ENCODE data around the gene NQO1.

NQO1 gene

DNA sequence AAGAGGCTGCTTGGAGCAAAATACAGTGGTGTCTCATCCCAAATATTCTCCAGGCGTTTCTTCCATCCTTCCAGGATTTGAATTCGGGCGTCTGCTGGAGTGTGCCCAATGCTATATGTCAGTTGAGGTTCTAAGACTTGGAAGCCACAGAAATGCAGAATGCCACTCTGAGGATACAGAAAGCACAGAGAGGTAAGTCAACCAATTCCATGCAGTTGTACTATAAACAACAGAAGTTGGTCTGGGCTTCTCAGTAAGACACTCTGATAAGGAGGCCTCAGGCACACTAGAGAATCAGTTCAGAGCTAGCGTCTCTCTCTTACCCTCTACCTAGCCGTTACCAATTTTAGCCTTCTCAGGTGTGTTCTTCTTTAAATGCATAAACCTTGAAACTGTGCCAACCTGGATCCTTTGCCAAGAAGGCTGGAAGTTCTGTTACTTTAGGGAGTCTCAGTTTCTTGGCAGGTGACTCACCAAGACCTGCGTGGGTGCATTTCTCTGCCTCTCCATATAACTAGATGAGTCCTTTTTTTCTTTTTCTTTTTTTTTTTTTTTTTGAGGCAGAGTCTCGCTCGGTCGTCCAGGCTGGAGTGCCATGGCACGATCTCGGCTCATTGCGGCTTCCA lies 15.1 kb downstream of the NQO1 start:
- DNase-seq (ENCODE audit: insufficient read length, low spot score) (no peak), FAIRE-seq (no peak)
- TF ChIP-seq POLR2AphosphoS5 (IDR thresholded peaks at IDR 0.05; ENCODE audit: low read depth, low read length) (no peak), SPI1 (IDR thresholded peaks at IDR 0.05; ENCODE audit: low read depth, low read length) (no peak), POLR2A (IDR thresholded peaks at IDR 0.05; ENCODE audit: low read depth, low read length) (no peak), TAF1 (IDR thresholded peaks at IDR 0.05; ENCODE audit: low read depth, low read length) (no peak), PAX5 (IDR thresholded peaks at IDR 0.05; ENCODE audit: insufficient read depth, low read length, severe bottlenecking) (no peak), POU2F2 (IDR thresholded peaks at IDR 0.05; ENCODE audit: low read depth, low read length) (no peak)

DNA sequence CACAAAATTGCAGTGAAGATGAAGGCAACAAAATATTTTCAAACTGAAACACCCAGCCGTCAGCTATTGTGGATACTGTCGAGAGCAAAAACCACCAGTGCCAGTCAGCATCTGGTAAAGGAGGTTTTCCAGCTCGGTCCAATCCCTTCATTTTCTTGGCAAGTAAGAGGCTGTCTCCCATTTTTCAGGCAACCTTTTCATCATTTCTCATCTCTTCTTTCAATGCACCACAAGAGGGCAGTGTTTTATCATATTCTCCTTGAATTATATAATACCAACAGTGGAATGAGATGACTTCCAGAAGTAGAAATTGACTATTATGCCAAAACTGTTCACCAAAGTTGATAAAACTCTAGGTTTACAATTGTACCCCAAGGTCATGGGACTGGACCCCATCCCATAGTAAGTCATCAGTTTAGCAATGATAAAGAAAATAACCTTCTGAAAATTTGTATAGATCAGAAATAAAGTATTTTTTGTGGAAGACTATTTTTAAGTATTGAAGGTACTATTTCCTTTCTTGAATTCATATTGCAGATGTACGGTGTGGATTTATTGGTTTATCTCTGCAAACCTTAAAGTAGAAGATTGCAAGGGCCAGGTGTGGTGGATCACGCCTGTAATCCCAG lies 16.8 kb downstream of the NQO1 start:
- FAIRE-seq, result peak; percentile 40
- DNase-seq (ENCODE audit: insufficient read length, low spot score), result no peak
- TF ChIP-seq PAX5 (IDR thresholded peaks at IDR 0.05; ENCODE audit: insufficient read depth, low read length, severe bottlenecking) (no peak), POU2F2 (IDR thresholded peaks at IDR 0.05; ENCODE audit: low read depth, low read length) (no peak), SPI1 (IDR thresholded peaks at IDR 0.05; ENCODE audit: low read depth, low read length) (no peak), TAF1 (IDR thresholded peaks at IDR 0.05; ENCODE audit: low read depth, low read length) (no peak), POLR2AphosphoS5 (IDR thresholded peaks at IDR 0.05; ENCODE audit: low read depth, low read length) (no peak)

DNA sequence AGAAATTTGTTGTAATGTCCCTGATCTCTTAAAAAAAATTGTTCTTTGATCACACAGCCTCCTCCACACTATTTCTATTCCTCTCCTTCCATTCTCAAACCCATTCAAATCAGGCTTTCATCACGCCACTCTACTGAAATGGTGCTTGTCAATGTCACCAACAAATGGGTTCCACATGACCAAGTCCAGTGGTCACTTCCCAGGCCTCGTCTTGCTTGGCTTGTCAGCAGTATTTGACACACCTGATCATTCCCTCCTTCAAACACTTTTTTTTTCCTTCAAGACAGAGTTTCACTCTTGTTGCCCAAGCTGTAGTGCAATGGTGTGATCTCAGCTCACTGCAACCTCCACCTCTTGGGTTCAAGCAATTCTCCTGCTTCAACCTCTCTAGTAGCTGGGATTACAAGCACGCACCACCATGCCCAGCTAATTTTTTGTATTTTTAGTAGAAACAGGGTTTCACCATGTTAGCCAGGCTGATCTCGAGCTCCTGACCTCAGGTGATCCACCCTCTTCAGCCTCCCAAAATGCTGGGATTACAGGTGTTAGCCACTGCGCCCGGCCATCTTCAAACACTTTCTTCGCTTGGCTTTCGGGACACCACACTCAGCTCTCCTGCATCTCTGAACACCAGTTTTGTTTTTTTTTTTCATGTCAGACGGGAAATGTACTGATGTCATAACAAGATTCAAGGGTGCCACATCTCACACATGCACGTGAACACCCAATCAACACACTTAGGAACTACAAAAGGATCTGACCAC lies 18.3 kb downstream of the NQO1 start:
- FAIRE-seq (no peak), DNase-seq (ENCODE audit: insufficient read length, low spot score) (no peak)
- TF ChIP-seq SPI1 (IDR thresholded peaks at IDR 0.05; ENCODE audit: low read depth, low read length) (no peak), POU2F2 (IDR thresholded peaks at IDR 0.05; ENCODE audit: low read depth, low read length) (no peak), PAX5 (IDR thresholded peaks at IDR 0.05; ENCODE audit: insufficient read depth, low read length, severe bottlenecking) (no peak), POLR2A (IDR thresholded peaks at IDR 0.05; ENCODE audit: low read depth, low read length) (no peak), POLR2AphosphoS5 (IDR thresholded peaks at IDR 0.05; ENCODE audit: low read depth, low read length) (no peak), TAF1 (IDR thresholded peaks at IDR 0.05; ENCODE audit: low read depth, low read length) (no peak)

DNA sequence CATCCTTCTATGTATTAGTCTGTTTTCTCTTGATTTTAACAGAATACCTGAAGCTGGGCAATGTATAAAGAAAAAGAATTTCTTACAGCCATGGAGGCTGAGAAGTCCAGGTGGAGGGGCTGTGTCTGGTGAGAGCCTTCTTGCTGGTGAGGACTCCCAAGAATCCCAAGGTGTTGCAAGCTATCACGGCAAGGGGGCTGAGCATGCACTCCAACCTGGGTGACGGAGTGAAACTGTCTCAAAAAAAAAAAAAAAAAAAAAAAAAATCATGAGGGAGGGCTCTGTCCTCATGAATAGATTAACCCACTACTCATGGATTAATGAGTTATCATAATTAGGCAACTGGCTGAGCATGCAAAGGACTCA lies 19.4 kb downstream of the NQO1 start:
- DNase-seq (ENCODE audit: insufficient read length, low spot score) (no peak), FAIRE-seq (no peak)
- no peak for TF ChIP-seq POU2F2 (IDR thresholded peaks at IDR 0.05; ENCODE audit: low read depth, low read length)
- no peak for TF ChIP-seq POLR2A (IDR thresholded peaks at IDR 0.05; ENCODE audit: low read depth, low read length)
- no peak for TF ChIP-seq PAX5 (IDR thresholded peaks at IDR 0.05; ENCODE audit: insufficient read depth, low read length, severe bottlenecking)
- no peak for TF ChIP-seq SPI1 (IDR thresholded peaks at IDR 0.05; ENCODE audit: low read depth, low read length)
- TF ChIP-seq POLR2AphosphoS5 (IDR thresholded peaks at IDR 0.05; ENCODE audit: low read depth, low read length), result no peak
- no peak for TF ChIP-seq TAF1 (IDR thresholded peaks at IDR 0.05; ENCODE audit: low read depth, low read length)

DNA sequence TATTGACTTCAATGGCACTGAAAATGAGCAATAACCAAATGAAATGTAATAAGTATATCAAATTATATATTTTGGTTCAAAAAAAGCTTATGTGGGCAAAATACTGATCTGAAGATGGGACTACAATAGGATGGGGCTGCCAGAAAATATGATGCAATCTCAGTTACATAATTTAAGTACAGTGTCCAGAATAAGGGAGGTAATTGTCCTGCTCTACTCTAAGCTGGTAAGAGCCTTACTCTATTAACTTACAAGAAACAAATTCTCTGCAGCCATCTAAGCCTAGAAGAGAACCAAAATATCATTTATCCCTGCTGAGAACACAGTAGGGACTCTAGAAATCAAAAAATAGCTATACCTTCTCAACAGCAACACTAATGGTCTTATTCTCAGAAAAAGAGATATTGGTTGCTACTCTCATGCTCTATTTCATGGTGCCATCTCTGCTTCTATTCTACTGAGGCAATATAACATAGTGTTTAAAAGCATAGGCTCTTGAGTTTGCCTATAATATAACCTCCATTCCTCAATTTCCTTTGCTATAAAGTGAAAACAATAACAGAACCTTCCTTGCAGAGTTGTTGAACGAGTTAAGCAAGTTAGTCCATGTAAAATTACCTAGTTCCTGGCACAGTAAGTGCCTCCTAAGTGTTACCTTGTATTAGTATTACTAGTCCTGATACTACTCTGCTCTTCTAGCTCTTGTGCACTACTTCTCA lies 19.9 kb downstream of the NQO1 start:
- FAIRE-seq, result no peak
- TF ChIP-seq POU2F2 (IDR thresholded peaks at IDR 0.05; ENCODE audit: low read depth, low read length), result no peak
- TF ChIP-seq SPI1 (IDR thresholded peaks at IDR 0.05; ENCODE audit: low read depth, low read length), result no peak
- no peak for TF ChIP-seq TAF1 (IDR thresholded peaks at IDR 0.05; ENCODE audit: low read depth, low read length)
- no peak for TF ChIP-seq PAX5 (IDR thresholded peaks at IDR 0.05; ENCODE audit: insufficient read depth, low read length, severe bottlenecking)
- TF ChIP-seq POLR2AphosphoS5 (IDR thresholded peaks at IDR 0.05; ENCODE audit: low read depth, low read length), result no peak
- no peak for TF ChIP-seq POLR2A (IDR thresholded peaks at IDR 0.05; ENCODE audit: low read depth, low read length)
- DNase-seq (ENCODE audit: insufficient read length, low spot score), result no peak

DNA sequence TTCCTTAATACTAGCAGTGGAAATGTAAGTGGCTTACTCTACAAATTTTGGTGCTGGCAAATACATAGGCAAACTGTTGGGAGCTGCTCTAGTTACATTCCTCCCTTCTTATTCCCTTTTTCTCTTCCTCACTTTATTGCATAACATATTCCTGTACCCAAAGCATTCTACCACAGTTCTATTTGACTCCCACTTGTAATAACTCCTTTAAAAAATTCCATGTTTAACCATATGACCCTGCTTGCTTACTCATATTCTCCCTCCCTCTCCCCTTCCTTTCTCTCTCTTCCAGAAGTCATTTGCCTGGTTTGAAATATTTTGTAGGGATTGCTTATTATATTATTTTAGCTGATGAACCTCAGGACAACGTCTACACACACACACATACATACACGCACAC lies 22.7 kb downstream of the NQO1 start:
- TF ChIP-seq POU2F2 (IDR thresholded peaks at IDR 0.05; ENCODE audit: low read depth, low read length) (no peak), POLR2AphosphoS5 (IDR thresholded peaks at IDR 0.05; ENCODE audit: low read depth, low read length) (no peak), TAF1 (IDR thresholded peaks at IDR 0.05; ENCODE audit: low read depth, low read length) (no peak), POLR2A (IDR thresholded peaks at IDR 0.05; ENCODE audit: low read depth, low read length) (no peak), SPI1 (IDR thresholded peaks at IDR 0.05; ENCODE audit: low read depth, low read length) (no peak), PAX5 (IDR thresholded peaks at IDR 0.05; ENCODE audit: insufficient read depth, low read length, severe bottlenecking) (no peak)
- FAIRE-seq (no peak), DNase-seq (ENCODE audit: insufficient read length, low spot score) (no peak)

DNA sequence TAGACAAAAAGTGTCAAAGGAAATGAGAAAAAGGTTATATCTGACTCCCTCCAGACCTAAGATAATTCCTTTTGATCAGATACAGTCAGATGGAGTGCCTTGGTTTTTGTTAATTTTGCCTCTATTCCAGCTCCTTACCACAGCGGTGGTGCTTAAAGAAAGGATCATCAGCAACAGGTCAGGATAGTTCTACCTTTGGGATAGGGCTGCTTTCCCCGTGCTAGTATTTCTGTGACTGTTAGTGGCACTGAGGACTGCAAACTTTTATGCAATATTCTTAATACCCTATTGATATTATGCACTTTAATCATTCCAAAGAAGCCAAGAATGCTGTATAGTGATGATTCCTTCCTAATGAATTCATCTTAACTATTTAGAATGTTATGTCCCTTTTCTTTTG lies 24.5 kb downstream of the NQO1 start:
- DNase-seq (ENCODE audit: insufficient read length, low spot score) (no peak), FAIRE-seq (no peak)
- no peak for TF ChIP-seq POLR2A (IDR thresholded peaks at IDR 0.05; ENCODE audit: low read depth, low read length)
- TF ChIP-seq POU2F2 (IDR thresholded peaks at IDR 0.05; ENCODE audit: low read depth, low read length), result no peak
- TF ChIP-seq POLR2AphosphoS5 (IDR thresholded peaks at IDR 0.05; ENCODE audit: low read depth, low read length), result no peak
- no peak for TF ChIP-seq SPI1 (IDR thresholded peaks at IDR 0.05; ENCODE audit: low read depth, low read length)
- TF ChIP-seq PAX5 (IDR thresholded peaks at IDR 0.05; ENCODE audit: insufficient read depth, low read length, severe bottlenecking), result no peak
- no peak for TF ChIP-seq TAF1 (IDR thresholded peaks at IDR 0.05; ENCODE audit: low read depth, low read length)

DNA sequence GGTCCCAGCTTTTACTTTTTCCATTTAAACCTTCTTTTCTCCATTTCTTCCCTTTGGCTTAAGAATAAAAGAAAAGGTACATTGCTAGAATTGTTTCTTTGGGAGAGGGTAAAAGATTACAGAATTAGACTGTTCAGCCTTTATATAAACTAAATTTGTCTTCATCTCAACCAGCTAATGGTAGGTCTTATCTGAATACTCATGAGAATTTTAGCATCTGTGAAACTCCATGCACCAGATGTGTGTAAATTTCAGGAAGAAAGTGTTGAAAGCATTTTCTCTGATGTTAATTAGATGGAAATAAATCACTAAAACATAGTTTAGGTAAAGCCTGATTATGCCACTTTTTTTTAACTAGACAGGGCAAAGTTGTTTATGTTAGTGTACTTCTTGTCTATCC lies 24.9 kb downstream of the NQO1 start:
- DNase-seq (ENCODE audit: insufficient read length, low spot score), result no peak
- TF ChIP-seq PAX5 (IDR thresholded peaks at IDR 0.05; ENCODE audit: insufficient read depth, low read length, severe bottlenecking), result no peak
- TF ChIP-seq SPI1 (IDR thresholded peaks at IDR 0.05; ENCODE audit: low read depth, low read length), result no peak
- TF ChIP-seq TAF1 (IDR thresholded peaks at IDR 0.05; ENCODE audit: low read depth, low read length), result no peak
- TF ChIP-seq POLR2AphosphoS5 (IDR thresholded peaks at IDR 0.05; ENCODE audit: low read depth, low read length), result no peak
- no peak for TF ChIP-seq POU2F2 (IDR thresholded peaks at IDR 0.05; ENCODE audit: low read depth, low read length)
- no peak for TF ChIP-seq POLR2A (IDR thresholded peaks at IDR 0.05; ENCODE audit: low read depth, low read length)
- no peak for FAIRE-seq

DNA sequence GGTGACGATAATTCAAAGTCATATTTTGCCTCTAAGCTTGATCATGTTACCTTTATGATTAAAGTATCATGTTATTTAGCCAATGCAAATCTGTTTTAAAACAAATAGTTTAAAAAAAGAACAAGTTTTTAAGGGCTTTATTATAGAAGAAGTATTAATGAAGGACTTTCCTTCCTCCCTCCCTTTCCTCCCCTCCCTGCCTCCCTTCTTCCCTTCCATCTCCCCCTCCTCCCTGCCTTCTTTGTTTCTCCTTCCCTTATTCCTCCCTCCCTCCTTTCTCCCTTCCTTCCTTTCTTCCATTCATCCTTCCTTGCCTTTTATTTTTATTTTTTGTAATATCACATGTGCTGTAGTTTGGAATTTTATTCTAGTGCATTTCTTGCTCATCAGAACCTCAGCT lies 26.4 kb downstream of the NQO1 start:
- DNase-seq (ENCODE audit: insufficient read length, low spot score), result no peak
- no peak for FAIRE-seq
- TF ChIP-seq PAX5 (IDR thresholded peaks at IDR 0.05; ENCODE audit: insufficient read depth, low read length, severe bottlenecking) (no peak), TAF1 (IDR thresholded peaks at IDR 0.05; ENCODE audit: low read depth, low read length) (no peak), SPI1 (IDR thresholded peaks at IDR 0.05; ENCODE audit: low read depth, low read length) (no peak), POU2F2 (IDR thresholded peaks at IDR 0.05; ENCODE audit: low read depth, low read length) (no peak), POLR2A (IDR thresholded peaks at IDR 0.05; ENCODE audit: low read depth, low read length) (no peak), POLR2AphosphoS5 (IDR thresholded peaks at IDR 0.05; ENCODE audit: low read depth, low read length) (no peak)

Measured in GM12891 (cell line).